ENCODE measurements around the gene SDF2L1.

DNA sequence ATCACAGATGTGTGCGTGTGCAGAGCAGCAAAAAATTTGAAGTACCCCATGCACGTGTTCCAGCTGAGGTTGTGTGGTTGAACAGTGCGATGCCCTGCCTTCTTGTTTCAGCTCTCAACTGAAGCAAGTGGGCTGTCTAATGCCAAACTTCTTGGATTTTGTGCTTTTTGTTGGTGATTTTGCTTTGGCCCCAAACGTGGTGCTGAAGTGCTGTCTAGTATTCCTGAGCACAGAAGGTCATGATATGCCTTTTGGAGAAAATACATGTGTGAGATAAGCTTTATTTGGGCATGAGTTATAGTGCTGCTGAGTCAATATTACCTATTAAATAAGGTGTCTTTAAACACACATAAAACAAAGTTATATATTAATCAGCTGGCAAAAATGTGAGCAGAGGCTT, 26.4 kb upstream of the SDF2L1 start:
- TF ChIP-seq, protein P1, sequence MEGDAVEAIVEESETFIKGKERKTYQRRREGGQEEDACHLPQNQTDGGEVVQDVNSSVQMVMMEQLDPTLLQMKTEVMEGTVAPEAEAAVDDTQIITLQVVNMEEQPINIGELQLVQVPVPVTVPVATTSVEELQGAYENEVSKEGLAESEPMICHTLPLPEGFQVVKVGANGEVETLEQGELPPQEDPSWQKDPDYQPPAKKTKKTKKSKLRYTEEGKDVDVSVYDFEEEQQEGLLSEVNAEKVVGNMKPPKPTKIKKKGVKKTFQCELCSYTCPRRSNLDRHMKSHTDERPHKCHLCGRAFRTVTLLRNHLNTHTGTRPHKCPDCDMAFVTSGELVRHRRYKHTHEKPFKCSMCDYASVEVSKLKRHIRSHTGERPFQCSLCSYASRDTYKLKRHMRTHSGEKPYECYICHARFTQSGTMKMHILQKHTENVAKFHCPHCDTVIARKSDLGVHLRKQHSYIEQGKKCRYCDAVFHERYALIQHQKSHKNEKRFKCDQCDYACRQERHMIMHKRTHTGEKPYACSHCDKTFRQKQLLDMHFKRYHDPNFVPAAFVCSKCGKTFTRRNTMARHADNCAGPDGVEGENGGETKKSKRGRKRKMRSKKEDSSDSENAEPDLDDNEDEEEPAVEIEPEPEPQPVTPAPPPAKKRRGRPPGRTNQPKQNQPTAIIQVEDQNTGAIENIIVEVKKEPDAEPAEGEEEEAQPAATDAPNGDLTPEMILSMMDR (IDR thresholded peaks at IDR 0.05) = no peak
- TF ChIP-seq POLR2A (IDR thresholded peaks at IDR 0.05) = no peak
